IPS DF 4.7 (cell line): ENCODE data around the gene IFNA7.
A peak's percentile ranks its signal among the peaks of the same experiment; 100 is the strongest.
"Not testable (repeated sequence)": the region's sequence is repeated elsewhere in the genome, so short reads cannot be mapped to it uniquely, and the experiment has no call there.

Experiments used
- DNase-seq: peaks from one replicate; pipeline ENCODE4 v3.0.0-alpha.2; 2013; ENCODE audit warnings: low spot score; ENCODE audit errors: extremely low read depth

The IFNA7 gene

DNA sequence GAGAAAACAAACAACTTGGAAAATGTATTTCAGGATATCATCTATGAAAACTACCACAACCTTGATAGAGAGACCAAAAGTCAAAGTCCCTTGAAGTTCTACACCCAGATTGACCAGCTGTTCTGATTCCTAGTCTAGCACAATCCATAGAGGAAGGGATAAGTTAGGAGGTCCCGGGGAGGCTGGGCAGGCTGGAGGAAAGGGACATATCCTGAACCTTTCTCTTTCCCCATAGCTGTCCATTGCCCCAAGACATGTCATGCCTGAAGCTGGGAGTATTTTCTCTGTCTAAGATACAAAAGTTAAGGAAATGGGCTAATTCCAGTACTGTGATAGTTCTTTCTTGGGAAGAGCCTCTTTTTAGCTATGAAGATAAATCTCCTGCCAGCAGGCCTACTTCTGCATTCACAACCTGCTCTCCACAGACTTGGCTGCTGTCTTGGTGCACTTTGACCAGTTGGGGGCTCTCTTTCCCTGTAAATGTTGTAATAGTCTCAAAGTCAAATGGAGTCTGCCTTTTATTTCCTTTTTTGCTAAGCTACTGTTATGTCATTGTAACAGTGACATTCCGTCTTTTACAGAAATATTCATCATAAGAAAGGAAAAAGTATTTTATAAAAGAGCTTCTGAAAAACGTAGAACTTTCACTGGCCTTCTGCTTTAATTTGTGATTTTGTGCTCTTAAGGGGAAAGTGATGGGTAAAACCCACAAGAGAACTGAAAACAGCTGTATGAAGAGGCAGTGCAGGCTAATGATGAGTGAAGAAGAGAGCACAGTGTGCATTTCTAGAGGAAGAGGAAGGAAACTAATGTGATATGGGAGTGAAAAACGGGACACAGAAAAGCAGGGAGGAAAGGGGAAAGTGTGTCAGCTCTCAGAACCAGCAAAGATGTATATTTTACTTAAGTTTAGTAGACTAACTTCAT is 18.9 kb downstream of the IFNA7 start:
- peak; percentile 1 for DNase-seq

DNA sequence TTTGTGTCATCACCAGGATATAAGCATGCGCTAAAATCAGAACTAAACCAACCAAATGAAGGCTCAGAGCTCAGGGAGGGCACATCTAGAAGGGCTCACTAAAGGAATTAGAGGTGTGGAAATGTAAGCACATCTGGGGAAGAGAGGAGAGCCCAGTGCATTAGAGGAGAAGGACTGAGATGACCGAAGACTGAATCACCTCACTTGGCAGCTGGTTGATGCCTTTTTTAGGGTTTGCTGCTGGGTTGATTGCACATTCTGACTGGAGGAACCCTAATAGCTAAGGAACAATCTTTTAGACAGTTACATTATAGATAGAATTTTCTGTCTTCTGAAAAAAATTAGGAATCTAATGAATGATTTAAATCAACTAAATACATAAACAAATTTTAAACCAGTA is 27.3 kb downstream of the IFNA7 start:
- no peak for DNase-seq

DNA sequence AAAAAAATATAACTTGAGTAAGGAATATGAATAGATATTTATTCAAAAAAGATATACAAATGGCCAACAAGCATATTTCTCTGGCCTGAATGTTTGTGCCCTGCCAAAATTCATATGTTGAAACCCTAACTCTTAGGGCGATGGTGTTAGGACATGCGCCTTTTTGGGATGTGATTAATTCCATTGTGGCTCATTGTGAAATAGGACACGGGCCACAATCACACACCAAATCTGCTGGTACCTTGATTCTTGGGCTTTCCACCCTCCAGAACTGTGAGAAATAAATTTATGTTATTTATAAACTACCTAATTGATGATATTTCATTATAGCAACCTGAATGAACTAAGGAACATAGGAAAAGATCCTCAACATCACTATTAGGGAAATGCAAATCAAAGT is 29.8 kb downstream of the IFNA7 start:
- DNase-seq: no peak

DNA sequence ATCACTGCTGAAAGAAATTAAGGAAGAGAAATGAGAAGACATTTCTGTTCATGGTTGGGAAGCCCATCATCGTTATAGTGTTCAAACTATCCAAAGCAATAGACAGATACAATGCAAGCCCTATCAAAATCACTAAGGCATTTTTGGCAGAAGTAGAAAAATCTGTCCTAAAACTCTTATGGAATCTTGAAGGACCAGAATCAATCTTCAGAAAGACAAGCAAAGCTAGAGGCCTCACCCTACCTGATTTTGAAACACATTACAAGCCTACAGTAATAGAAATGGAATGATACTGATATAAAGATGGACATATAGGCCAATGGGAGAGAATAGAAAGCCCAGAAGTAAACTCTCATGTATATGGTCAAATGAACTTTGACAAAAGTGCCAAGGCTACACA is 30.7 kb downstream of the IFNA7 start:
- no peak for DNase-seq

DNA sequence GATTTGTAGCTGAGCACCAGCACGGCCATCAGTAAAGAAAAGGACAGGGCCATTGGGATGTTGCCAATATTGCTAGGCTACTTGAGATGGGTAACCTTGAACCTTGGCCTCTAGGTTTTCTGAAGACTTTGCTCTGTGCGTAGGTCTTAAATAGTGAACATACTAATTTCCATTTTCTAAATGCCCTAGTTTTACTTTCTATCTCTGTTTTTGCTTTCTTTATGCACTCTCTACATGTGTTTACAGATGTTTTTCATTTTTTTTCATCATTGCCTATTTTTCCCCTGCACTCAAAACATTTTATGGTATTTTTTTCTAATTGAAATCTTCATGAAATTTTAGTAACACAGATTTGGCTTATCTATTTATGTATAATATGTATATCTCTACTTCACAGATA is 35.4 kb downstream of the IFNA7 start, which contains the start of gene IFNA21:
TSS of gene IFNA21 (minus strand) at position 101 of the 400 bp plus-strand sequence. CDS start at position 53, 48 bp downstream.
- not testable (repeated sequence) for DNase-seq

DNA sequence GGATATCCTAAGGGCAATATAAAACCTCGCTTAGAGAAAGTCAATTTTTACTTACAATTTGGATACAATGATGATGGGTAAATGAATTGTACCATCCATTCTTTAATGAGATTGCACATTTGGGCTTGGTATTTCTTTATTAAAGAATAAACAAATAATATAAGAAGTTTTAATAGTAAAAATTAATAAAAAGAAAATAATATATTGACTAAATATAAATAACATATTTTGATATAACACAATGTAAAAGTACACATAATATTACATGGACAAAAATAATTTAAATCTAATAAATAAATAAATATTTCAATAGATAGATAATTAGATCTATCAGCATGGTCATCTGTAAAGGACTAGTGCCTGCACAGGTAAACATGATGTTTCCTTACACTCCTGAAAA is 36.5 kb downstream of the IFNA7 start:
- no peak for DNase-seq

DNA sequence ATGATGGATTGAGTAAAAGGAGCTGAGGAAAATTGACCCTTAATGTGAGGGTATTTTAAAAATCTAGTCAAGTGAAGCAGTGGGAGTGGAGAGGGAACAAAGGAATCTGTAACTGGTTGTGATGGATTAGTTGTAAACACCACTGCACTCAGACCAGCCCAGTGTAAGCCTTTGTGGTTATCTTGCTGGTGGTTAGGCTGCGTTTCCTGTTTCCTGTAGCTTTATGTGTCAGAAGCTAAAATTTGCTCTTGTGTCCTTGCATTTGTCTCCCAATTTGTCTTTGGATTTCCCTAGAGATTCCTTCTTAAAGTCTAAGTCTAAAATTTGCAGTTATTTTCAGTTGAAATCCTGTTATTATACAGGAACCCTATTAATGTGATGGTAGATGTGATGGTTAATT is 41.8 kb downstream of the IFNA7 start:
- no peak for DNase-seq

DNA sequence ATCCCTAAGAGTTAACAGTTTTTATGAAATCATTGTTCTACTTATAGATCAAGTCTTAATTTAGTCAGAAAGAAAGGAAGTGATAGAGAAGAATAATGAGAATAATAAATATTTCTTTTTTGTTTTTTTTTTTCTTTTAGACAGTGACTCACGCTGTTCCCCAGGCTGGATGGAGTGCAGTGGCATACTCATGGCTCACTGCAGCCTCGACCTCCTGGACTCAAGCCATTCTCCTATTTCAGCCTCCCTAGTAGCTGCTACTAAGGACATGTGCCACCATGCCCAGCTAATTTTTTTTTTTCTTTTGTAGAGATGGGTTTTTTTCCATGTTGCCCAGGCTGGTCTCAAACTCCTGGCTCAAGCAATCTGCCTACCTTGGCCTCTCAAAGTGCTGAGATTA is 46.5 kb downstream of the IFNA7 start:
- no peak for DNase-seq

DNA sequence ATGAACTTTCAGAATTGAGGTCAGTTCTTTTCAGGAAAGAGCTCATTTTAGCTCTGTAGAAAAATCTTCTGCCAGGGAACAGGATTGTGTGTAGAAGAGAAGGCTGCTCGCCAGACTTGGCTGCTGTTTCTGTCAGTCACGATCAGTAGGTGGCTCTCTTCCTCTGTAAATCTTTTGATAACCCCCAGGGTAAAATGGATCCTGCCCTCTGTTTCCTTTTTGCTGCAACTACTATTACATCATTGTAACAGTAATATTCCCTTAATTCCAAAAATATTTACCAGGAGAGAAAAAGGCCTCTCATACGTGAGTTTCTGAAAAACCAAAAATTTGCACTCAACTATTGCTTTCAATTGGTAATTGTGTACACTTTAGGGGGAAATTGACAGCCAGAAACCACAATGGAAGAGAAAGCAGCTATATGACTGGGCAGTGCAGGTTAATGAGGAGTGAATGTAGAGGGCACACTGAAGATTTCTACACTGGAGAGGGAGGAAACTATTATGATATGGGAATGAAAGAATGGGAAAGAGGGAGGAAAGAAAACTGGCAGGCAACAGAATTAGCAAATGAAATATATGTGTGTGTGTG is 47.9 kb downstream of the IFNA7 start:
- DNase-seq: no peak

DNA sequence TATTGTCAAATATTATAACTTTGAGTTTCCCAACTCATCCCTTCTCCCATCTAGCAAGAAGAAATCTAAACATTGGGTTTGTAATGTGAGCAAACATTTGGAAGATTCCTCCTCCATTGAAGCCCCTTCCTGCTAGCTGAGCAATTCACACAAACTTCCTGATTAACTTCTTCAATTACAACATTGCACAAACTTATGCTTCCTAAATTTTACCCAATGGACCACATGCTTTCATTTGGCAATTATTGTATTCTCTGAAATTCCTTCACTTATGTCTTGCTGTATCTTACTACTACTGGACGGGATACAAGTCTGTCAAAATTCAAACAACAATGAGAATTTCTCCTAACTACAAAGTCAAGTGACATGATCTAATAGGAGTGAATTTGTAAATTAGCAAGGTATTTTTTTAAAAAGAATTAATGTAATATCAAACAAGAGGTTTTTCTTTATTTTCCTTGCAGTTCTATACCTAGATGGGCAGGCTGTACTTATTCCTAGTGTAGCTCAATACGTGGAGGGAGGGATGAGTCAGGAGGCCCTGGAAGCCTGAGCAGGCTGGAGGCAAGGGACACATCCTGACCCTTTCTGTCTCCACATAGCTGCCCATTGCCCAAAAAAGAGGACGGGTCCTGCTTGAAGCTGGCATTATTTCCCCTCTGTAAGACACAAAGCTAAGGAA is 48.5 kb downstream of the IFNA7 start:
- DNase-seq: no peak
